GM11168 (cell line): ENCODE data around the gene ADAMTS3.

Source experiments
- in situ Hi-C: fragments of 300-500 bp; cut with MboI; formaldehyde crosslinking; loops from one replicate; pipeline ENCODE4 v1.12.0; 2022; ENCODE audit warnings: low sequenced_read_pairs; ENCODE audit not compliant: unreplicated experiment

Gene ADAMTS3

GRCh38 chr4:72360075-72360474 lies 208.9 kb downstream of the ADAMTS3 start:
- in situ Hi-C loops: no loop called here

- in situ Hi-C loops: no loop called here
Observed at GRCh38 chr4:72358483-72358882, 210.5 kb downstream of the ADAMTS3 start.

DNA sequence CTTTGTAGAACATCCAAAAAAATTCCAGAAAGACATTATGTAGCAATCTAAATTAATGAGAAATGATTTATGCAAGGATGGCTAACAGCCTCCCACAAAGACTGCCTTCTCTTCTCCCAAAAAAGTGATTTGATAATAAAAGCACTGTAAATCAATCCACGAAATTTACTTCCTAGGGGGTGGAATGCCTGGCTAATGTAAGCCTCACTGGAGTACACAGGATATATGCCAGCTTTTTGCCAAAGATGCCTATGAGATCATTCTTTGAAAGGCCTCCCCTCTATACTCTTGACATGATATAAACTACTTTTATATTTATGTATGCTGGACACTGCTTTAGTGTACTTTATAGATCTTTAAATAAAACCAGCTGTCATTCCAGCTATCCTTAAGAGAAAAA lies 211.1 kb downstream of the ADAMTS3 start:
- in situ Hi-C loops: no loop called here

DNA sequence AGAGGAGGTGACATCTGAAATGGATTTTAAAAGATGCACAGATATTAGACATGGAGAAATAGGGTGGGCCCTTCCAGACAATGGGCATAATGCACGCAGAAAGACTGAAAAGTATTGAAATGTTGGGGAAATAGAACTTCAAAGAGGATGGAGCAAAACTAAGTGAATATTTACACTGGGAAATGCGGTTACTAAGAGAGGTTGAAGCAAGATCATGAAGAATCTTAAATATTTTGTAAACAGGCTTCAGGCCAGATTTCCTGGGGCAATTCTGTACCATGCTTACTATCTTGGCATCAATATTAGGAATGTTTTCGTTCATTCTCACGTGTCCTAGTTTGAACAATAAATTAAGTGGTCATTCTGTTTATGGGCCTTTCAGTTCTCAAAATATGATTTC lies 216.3 kb downstream of the ADAMTS3 start:
- in situ Hi-C loops: no loop called here

DNA sequence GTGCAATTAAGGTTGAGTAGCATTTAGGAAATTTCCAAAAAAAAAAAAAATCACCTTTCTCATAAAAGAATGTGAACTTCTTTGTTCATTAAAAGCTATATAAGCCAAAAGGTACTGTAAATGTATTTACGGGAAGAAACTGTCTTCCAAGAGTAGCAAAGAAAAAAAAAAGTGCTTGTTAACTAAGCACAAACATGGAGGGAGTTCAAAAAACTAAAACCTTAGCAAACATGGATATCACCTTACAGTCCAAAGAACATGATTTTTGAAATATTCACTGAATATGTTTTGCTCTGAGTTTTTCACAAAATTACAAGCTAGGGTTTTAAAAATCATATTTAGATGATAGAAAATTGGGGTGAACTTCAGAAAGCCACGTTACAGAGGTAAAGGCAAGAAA lies 217.5 kb downstream of the ADAMTS3 start:
- in situ Hi-C loops: no loop called here

GRCh38 chr4:72348701-72349100 lies 220.3 kb downstream of the ADAMTS3 start:
- in situ Hi-C loops: no loop called here

DNA sequence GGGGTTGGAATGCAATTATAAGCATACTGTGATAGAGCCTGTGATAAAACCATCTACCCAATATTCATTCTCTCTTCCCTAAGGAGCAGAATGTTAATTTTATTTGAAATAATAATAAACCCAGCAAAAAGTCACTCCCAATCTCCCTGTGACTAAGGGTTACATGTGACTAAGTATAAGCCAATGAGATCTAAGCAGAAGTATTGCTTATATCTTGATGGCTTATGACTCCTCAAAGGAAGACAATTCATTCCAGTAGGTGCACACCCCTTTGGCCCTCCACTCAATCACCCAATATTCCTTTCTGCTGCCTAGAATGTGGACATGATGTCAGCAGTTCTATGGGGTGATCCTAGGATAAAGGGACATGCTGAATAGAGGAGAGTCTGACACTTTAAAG lies 224.6 kb downstream of the ADAMTS3 start:
- in situ Hi-C loops: no loop called here

- in situ Hi-C loops: no loop called here
Observed at GRCh38 chr4:72341432-72341820, 227.6 kb downstream of the ADAMTS3 start.

- in situ Hi-C loops: no loop called here
Observed at GRCh38 chr4:72340803-72341431, 228.1 kb downstream of the ADAMTS3 start.

GRCh38 chr4:72338060-72338459 lies 231.0 kb downstream of the ADAMTS3 start:
- in situ Hi-C loops: no loop called here

- in situ Hi-C loops: no loop called here
Observed at GRCh38 chr4:72330381-72330780, 238.6 kb downstream of the ADAMTS3 start.

DNA sequence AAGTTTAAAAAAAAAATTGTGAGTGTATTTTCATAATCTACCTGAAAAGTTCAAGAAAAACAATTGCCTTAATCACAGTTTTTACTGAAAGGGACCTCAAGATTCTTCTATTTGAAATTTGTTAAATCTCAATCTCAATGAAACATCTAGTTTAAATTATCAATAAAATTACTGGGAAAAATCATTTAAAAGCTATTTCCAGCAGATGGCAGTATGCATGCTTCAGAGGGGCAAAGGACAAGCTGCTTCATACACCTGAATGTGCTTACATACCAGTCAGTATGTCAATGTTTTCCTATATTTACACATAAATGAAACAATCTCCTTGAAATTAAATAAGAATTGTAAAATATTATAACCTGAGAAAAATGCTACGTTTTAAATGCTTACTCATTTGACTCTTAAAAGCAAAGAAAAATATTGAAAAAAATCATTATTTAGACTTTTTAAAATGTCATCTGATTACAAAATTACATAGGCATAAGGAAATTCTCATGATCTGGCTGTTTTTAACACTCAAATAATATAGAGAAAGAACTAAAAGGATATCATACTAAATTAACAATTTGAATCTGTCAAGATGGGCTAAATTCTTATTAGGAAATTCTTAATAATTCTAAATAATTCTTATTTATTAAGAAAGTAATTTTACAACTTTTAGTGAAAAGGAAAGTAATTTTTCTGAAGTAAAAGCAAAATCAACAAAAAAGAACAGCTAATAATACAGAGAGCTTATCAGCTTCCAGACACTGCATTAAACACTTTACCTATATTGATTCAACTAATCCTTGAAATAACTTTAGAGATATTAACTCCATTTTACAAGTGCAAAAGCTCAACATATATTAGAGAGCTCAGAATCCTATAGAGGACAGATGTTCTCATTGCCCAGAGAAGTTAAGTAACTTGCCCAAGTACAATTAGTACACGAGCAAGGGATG lies 242.1 kb downstream of the ADAMTS3 start:
- in situ Hi-C loops: no loop called here

GRCh38 chr4:72325215-72325614 lies 243.8 kb downstream of the ADAMTS3 start:
- in situ Hi-C loops: no loop called here

DNA sequence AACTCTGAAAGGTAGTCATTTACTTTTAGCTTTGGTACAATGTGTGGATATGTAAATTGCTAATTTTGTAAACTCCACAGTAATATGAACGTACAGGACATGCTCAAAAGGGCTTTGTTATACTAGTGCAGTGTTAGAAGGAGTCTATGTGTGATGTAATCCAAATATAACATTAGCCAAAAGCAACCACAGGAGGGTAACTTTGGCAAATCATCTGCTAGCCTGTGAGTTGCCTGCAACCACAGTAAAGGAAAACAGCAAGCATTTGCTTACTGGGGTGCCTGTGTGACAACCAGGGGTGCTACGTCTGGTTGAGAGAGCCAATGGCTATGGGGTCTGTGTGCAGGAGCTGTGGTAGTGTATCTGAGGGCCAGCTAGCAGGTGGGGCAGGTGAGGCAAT lies 245.8 kb downstream of the ADAMTS3 start:
- in situ Hi-C loops: loop anchor here (25.0 kb wide), 1 partner anchor 689 kb away; no protein-coding TSS in a partner anchor

DNA sequence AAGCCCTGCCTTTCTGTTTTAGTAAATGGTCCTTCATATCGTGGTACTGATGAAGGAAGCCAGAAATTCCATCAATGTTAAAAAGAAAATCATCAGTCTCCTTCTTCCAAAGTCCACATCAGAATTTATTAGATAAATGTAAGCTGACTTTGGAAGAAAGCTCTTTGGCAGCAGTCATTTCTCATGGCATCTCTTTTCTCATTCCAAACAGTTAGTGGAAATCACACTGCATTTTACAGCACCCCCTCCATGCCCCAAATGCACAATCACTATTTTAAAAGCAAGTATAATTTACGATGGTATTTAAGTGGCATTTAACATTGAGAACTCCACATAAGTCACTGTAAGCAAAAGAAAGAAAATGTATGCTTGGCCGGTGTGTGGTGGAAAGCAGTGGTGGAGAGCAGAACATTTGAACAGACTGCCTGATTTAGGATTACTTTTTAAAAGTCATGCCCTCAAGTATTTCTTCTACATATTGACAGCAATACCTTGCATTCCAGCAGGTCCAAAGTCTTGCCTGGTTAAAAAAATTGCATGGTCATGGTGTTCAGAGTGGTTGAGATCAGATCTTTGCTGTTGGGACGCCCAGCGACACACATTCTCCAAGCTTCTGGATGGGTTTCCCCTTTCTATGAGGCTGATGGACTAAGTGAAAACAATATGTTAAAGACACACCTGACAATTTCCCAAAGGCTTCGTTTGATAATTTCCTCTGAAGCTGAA lies 248.6 kb downstream of the ADAMTS3 start:
- in situ Hi-C loops: loop anchor here (25.0 kb wide), 1 partner anchor 692 kb away; no protein-coding TSS in a partner anchor

- in situ Hi-C loops: loop anchor here (25.0 kb wide), 1 partner anchor 693 kb away; no protein-coding TSS in a partner anchor
Observed at GRCh38 chr4:72319601-72320021, 249.4 kb downstream of the ADAMTS3 start.

DNA sequence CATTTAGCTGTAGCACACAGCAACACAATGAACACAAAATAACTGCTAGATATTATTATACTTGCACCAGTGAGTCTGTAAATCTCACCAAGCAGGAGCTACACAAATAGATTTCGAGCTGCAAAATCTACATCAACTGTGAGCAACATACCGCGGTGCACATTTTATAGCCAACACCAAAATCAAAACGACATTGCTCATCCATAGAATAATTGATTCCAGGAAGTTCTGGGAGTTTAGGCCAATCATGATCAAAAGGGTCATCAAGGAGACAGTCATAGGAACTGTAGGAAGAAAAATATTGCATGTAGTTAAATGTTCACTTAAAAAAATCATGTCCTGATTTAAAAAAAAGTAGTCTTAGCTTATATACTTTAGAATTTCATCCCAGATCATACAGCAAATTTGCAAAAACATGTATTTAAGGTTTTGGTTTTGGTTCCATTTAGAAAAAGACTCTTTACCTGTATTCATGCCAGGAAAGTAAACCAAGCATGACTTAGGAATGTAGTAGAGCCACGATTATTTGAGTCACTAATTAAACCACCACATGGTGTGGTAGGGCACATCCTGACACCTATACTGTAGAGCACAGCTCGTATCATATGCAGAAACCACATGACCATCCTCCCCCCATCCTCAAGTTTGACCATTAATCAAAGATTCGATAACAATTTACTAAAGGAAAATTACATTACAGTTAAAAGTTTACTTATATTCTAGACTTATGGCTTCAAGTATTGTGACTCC lies 250.4 kb downstream of the ADAMTS3 start:
- in situ Hi-C loops: loop anchor here (25.0 kb wide), 1 partner anchor 694 kb away; no protein-coding TSS in a partner anchor

DNA sequence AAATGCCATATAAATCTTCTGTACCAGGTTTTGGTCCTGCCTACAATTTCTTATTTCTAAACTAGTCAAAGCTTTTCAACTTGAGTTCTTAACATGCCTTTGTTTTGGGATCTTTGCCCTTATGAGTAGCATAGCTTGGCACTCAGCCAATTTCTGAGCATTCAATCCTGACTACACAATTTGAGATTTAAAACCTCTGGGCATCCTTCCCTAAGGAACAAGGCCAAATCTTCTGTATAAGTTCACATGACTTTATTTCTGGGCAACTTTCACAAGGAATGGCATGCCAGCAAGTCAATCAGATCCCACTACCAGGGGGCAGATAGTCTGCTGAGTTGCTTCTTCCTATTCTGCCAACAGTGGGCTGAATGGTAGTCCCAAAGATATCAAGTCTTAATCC lies 254.2 kb downstream of the ADAMTS3 start:
- in situ Hi-C loops: loop anchor here (25.0 kb wide), 1 partner anchor 697 kb away; no protein-coding TSS in a partner anchor

- in situ Hi-C loops: loop anchor here (25.0 kb wide), 1 partner anchor 699 kb away; no protein-coding TSS in a partner anchor
Observed at GRCh38 chr4:72313121-72313520, 255.9 kb downstream of the ADAMTS3 start.
